GM12892 (cell line): ENCODE data around the gene IDH2.
"Not testable (repeated sequence)": the region's sequence is repeated elsewhere in the genome, so short reads cannot be mapped to it uniquely, and the experiment has no call there.

Experiments used
- DNase-seq: peaks from one replicate; pipeline ENCODE4 v3.0.0; 2011; ENCODE audit not compliant: insufficient read length
- FAIRE-seq: peaks from 2 replicates; lab custom pipeline; 2011; peaks lifted over from hg19 to GRCh38; lab: Jason Lieb, UNC
- POLR2A ChIP-seq: IDR thresholded peaks from 2 replicates; pipeline ENCODE4 v1.6.1; 2011; ENCODE audit warnings: low read depth, low read length, control low read depth
- POLR2AphosphoS5 ChIP-seq: IDR thresholded peaks from 2 replicates; pipeline ENCODE4 v1.6.1; 2011; ENCODE audit warnings: low read depth, low read length, control low read depth
- TAF1 ChIP-seq: IDR thresholded peaks from 2 replicates; pipeline ENCODE4 v1.6.1; 2011; ENCODE audit warnings: low read depth, mild to moderate bottlenecking, control low read depth, low read length, borderline replicate concordance

Gene IDH2

DNA sequence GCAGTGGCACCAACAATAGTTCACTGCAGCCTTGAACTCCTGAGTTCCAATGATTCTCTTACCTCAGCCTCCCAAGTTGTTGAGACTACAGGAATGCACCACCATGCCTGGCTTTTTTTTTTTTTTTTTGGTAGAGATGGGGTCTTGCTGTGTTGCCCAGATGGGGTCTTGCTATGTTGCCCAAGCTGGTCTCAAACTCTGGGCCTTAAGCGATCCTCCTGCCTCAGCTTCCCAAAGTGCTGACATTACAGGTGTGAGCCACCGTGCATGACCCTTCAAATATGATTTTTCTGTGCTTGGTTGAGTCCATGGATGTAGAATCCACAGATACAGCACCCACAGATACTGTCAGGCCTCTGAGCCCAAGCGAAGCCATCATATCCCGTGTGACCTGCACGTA lies 30.2 kb upstream of the IDH2 start:
- TF ChIP-seq POLR2A = no peak
- TF ChIP-seq POLR2AphosphoS5 = no peak
- TF ChIP-seq TAF1 = no peak
- no peak for FAIRE-seq
- no peak for DNase-seq

DNA sequence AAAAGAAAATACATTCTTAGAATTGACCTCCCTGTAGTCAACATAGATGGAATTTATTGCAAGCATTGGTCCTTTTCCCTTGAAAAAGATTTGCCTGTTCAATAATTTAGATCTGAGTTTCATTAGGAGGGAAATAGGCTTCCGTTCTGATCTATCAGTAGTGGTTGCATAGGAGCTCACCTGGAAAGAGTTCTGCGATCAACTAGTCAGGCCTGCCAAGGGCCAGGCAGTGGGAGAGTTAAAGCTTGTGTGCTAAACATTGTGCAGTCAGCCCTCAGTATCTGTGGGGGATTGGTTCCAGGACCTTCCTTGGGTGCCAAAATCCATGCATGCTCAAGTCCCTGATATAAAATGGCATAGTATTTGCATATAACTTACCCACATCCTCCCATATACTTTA lies 29.6 kb upstream of the IDH2 start:
- DNase-seq (no peak), FAIRE-seq (no peak)
- TF ChIP-seq POLR2AphosphoS5 = no peak
- TF ChIP-seq POLR2A = no peak
- no peak for TF ChIP-seq TAF1

DNA sequence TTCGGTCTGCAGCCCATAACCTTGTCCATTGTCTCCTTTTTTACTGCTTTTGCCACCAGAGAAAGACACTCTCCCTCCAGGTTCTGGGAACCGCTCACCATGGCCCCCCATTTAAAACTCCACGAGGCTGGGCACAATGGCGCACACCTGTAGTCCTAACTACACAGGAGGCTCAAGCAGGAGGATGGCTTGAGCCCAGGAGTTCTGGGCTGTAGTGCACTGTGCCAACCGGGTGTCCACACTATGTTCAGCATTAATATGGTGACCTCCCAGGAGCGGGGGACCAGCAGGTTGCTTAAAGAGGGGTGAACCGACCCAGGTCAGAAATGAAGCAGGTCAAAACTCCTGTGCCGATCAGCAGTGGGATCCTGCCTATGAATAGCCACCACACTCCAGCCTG lies 28.0 kb upstream of the IDH2 start:
- no peak for TF ChIP-seq POLR2AphosphoS5
- no peak for TF ChIP-seq TAF1
- no peak for TF ChIP-seq POLR2A
- no peak for DNase-seq
- FAIRE-seq = no peak

DNA sequence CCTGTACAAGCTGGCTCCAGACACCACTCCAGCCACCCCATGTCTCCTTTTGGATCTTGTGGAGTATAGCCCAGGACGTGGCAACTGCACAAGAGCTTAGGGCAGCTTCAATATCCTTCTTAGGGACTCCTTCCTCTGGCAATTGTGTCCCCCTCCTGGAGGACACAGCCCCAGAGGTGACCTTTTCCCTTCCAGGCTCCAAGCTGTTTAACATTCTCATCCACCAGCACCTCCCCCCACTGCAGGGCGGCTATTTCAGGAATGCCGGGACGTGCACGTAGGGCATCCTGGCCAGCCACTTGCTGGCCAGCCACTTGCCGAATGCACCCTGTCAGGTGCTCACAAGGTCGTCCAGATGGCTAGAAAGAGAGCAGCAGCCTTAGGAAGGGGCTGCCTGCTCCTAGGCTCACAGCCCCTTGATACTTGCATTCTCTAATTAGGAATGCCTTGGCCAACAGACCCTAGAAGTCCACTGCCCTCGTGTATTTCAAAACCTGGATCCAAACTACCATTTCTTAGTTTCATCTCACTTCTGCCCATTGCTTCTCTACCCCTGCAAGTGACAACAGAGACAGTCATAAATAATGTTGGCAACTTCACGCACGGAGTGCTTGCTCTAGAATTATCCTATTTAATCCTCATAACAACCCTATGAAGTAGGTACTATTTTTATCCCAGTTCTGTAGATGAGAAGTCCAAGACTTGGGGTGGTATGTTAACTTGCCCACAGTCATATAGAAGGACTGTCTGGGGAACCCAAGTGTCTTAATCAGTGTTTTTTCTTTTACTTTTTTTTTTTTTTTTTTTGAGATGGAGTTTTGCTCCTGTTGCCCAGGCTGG lies 24.5 kb upstream of the IDH2 start:
- DNase-seq (no peak), FAIRE-seq (no peak)
- no peak for TF ChIP-seq POLR2AphosphoS5
- TF ChIP-seq POLR2A = no peak
- no peak for TF ChIP-seq TAF1

DNA sequence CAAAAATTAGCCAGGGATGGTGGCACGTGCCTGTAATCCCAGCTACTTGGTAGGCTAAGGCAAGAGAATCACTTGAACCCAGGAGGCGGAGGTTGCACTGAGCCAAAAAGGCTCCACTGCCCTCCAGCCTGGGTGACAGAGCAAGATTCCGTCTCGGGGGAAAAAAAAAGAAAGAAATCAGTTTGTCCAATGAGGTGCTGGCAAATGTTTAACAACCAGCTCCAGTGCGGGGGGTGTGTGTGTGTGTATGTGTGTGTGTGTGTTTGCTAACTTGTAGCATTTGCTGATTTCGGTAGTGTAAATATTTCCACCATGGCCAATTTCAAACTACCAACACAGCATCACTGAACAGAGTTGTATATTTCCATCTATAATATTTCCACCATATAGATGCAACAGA lies 23.8 kb upstream of the IDH2 start:
- DNase-seq (no peak), FAIRE-seq (no peak)
- TF ChIP-seq TAF1 (no peak), POLR2AphosphoS5 (no peak), POLR2A (no peak)

DNA sequence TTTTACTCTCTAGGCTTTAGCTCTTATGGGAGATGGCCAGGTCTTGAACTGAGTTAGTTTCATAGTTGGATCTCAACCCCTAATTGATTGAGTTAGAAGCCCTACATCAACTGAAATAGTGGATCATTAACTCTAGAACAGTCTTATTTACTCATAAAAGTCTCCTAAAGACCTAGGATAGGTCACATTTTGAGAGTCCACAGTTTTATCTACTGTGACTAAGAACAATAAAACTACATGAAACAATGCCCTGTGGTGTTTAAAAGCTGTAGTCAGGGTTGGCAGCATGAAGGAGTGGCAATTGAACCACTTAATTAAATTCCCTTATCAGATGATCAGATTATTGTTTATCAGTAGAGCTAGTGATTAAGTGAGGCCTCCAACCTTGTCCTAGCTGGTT lies 22.2 kb upstream of the IDH2 start:
- FAIRE-seq (no peak), DNase-seq (no peak)

DNA sequence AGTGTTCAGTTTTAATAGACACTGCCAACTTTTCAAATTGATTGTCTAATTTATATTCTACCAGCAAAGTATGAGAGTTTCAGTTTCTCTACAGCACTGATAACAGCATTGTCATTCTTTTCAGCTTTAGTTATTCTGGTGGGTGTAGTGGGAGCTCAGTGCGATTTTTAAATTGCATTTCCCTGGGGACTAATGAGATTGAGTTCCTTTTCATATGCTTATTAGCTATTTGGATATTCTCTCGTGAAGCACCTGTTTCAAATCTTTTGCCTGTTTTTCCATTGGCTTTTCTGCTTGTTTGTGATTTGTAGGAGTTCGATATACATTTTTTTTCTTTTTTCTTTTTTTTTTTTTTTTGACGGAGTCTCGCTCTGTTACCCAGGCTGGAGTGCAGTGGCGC lies 18.8 kb upstream of the IDH2 start:
- FAIRE-seq (no peak), DNase-seq (no peak)
- TF ChIP-seq POLR2AphosphoS5 (no peak), TAF1 (no peak), POLR2A (no peak)

More for the DNA sequence above, 22.2 kb upstream of the IDH2 start:
- TF ChIP-seq POLR2AphosphoS5 = no peak
- TF ChIP-seq TAF1 = no peak
- no peak for TF ChIP-seq POLR2A

DNA sequence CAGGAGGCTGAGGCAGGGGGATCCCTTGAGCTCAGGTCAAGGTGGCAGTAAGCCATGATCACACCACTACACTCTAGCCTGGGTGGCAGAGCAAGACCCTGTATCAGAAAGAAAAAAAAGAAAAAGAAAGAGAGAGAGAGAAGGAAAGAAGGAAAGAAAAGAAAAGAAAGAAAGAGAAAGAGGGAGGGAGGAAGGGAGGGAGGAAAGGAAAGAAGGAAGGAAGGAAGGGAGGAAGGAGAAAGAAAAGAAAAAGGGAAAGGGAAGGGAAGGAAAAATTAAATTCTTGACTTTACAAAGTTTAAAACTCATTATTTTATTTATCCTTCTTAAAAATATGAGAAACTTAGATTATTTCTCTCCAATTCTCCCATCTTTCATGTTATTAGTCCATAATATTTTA lies 17.1 kb upstream of the IDH2 start:
- FAIRE-seq (no peak), DNase-seq (no peak)
- TF ChIP-seq POLR2A (no peak), POLR2AphosphoS5 (no peak), TAF1 (no peak)

DNA sequence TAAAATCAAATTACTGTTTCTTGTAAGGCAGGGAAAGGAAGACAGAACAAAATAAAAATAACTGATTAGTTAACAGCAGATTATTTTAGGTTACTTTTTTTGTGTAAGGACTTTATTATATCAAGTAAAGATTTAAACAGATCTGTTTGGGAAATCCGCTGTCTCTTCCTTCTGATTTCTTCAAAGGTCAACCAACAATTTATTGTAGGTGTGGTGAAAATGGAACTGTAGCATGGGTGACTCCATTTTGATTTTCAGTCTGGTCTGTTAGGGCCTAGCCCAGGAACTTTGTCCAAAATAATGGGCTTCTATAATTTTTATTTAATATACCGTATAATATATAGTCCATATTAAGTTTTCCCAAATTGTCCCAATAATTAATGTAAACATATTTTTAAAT lies 13.5 kb upstream of the IDH2 start:
- FAIRE-seq (no peak), DNase-seq (no peak)
- TF ChIP-seq TAF1 (no peak), POLR2A (no peak), POLR2AphosphoS5 (no peak)

DNA sequence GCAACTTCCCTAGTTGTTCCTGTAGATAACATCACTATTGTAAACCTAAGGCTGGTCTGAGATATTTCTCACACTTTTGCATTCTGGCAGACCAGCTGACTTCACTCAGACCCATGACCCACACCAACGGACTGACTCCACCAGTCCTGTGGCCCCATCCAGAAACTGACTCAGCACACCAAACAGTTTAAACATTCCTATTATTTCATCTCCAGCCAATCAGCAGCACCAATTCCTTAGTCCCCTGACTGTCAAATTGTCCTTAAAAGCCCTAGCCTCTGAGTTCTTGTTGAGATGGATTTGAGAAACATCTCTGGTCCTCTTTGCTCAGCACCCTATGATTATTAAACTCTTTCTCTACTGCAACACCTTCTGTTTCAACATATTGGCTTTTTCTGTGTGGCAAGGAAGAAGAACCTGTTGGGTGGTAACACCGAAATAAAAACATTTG lies 12.2 kb upstream of the IDH2 start:
- no peak for FAIRE-seq
- TF ChIP-seq POLR2AphosphoS5 (no peak), POLR2A (no peak), TAF1 (no peak)
- no peak for DNase-seq

DNA sequence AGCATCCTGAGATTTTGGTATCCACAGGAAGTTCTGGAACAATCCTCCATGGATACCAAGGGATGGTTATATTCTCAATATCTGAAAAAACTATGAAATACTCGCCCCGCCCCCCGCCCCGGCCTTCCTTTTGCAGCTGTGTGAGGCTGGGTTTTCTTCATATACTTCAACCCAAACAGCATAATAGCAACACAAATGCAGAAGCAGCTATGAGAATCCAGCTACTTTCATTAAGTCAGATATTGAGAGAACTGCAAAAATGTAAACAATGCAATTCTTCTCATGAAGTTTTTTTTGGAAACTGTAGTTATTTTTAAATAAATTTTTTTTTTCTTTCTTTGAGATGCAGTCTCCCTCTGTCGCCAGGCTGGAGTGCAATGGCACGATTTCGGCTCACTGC lies 10.9 kb upstream of the IDH2 start:
- no peak for FAIRE-seq
- DNase-seq = no peak
- no peak for TF ChIP-seq POLR2A
- no peak for TF ChIP-seq TAF1
- TF ChIP-seq POLR2AphosphoS5 = no peak

DNA sequence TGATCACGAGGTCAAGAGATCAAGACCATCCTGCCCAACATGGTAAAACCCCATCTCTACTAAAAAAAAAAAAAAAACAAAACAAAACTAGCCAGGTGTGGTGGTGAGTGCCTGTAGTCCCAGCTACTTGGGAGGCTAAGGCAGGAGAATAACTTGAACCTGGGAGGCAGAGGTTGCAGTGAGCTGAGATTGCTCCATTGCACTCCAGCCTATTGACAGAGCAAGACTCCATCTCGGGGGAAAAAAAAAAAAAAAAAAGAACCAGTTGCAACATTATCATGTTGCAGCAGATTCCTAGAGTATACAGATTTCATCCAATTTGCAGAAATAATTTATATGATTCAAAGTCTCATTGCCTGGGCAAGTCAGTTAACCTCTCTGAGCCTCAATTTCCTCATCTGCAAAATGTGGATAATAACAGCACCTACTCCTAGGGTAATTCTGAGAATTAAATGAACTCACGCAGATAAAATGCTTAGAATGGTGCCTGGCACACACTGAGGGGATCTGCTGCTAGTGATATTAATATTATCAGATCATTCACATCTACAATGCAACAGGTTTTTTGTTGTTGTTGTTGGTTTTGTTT lies 7.0 kb upstream of the IDH2 start:
- not testable (repeated sequence) for FAIRE-seq, DNase-seq

DNA sequence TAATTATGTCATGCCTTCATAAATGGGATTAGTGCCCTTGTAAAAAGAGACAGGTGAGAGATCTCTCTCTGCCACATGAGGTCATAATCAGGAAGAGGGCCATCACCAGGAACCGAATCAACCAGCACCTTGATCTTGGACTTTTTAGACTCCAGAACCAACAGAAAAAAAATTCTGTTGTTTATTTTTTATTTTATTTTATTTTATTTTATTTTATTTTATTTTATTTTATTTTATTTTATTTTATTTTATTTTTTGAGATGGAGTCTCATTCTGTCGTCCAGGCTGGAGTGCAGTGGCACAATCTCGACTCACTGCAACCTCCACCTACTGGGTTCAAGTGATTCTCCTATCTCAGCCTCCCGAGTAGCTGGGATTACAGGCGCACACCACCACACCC lies 5.8 kb upstream of the IDH2 start:
- not testable (repeated sequence) for FAIRE-seq, DNase-seq
